A673 (cell line): ENCODE measurements around the gene KAZN. TPM values are rescaled to one million over a fixed set of nuclear protein-coding genes. Genes with fewer than 3 reads are reported as not detected.

Source experiments
- BruUV-seq: library from RNA; stranded (reverse); fragments of 400-500 nt; replicated peaks from 2 replicates; lab custom pipeline; 2021; lab: Mats Ljungman, UMichigan
- CTCF ChIA-PET: fragments of 300-600 bp; sonication (Branson Sonifier 250); formaldehyde crosslinking; loops from one replicate; lab custom pipeline; 2022; ENCODE audit warnings: antibody characterized with exemption; lab: Charles Lee
- POLR2A ChIA-PET: fragments of 300-600 bp; sonication (Branson Sonifier 250); formaldehyde crosslinking; loops from one replicate; lab custom pipeline; 2022; ENCODE audit warnings: antibody characterized with exemption; ENCODE audit not compliant: low non-redundant PET; lab: Charles Lee
- DNase-seq: peaks from one replicate; pipeline ENCODE4 v3.0.0-alpha.2; 2015; ENCODE audit warnings: low spot score
- H3K27ac ChIP-seq: fragments of 200-600 bp; sonication (generic); 2 replicates; pipeline ENCODE4 v1.5.1; 2016; ENCODE audit warnings: mixed run types, low read depth, mild to moderate bottlenecking, mixed read lengths, antibody characterized with exemption, low read length; ENCODE audit not compliant: poor library complexity, severe bottlenecking
- H3K27me3 ChIP-seq: fragments of 200-600 bp; sonication (generic); replicated peaks from 2 replicates; pipeline ENCODE4 v1.6.1; 2017; ENCODE audit warnings: mixed run types, low read depth, mild to moderate bottlenecking, mixed read lengths, antibody characterized with exemption, low read length; ENCODE audit not compliant: insufficient read depth, poor library complexity
- H3K36me3 ChIP-seq: fragments of 200-600 bp; sonication (generic); 2 replicates; pipeline ENCODE4 v1.6.1; 2016; ENCODE audit warnings: mixed run types, mild to moderate bottlenecking, mixed read lengths, antibody characterized with exemption, low read length; ENCODE audit not compliant: insufficient read depth, poor library complexity, severe bottlenecking
- H3K4me1 ChIP-seq: fragments of 200-600 bp; sonication (generic); 2 replicates; pipeline ENCODE4 v1.6.1; 2017; ENCODE audit warnings: mixed run types, mild to moderate bottlenecking, mixed read lengths, antibody characterized with exemption, low read length; ENCODE audit not compliant: insufficient read depth, poor library complexity, severe bottlenecking
- H3K4me3 ChIP-seq: fragments of 200-600 bp; sonication (generic); 2 replicates; pipeline ENCODE4 v1.5.1; 2016; ENCODE audit warnings: low read depth, mixed run types, mild to moderate bottlenecking, mixed read lengths, low read length; ENCODE audit not compliant: poor library complexity, severe bottlenecking
- H3K9me3 ChIP-seq: fragments of 200-600 bp; sonication (generic); 2 replicates; pipeline ENCODE4 v1.6.1; 2016; ENCODE audit warnings: mixed run types, low read depth, mild to moderate bottlenecking, mixed read lengths, antibody characterized with exemption, low read length; ENCODE audit not compliant: poor library complexity, severe bottlenecking
- CTCF ChIP-seq: fragments of 300-800, 200-600 bp; sonication (generic); conservative IDR thresholded peaks from 2 replicates; pipeline ENCODE4 v1.5.1; 2017; ENCODE audit warnings: low read depth, mild to moderate bottlenecking, antibody characterized with exemption, low read length, moderate library complexity, mixed read lengths
- EZH2 ChIP-seq: fragments of 200-600 bp; sonication (generic); IDR thresholded peaks from 2 replicates; pipeline ENCODE4 v1.6.1; 2017; ENCODE audit warnings: borderline replicate concordance, low read depth, mild to moderate bottlenecking, mixed read lengths, antibody characterized with exemption, low read length; ENCODE audit not compliant: poor library complexity, severe bottlenecking
- intact Hi-C: fragments of 100-400 bp; cut with micrococcal nuclease; formaldehyde crosslinking; loops from one replicate; pipeline ENCODE4 v1.10.0; 2022; ENCODE audit not compliant: unreplicated experiment
- total RNA-seq: library from RNA; stranded (reverse); gene quantifications from 2 replicates; pipeline ENCODE4 v1.2.3, GENCODE V29; 2021

Gene KAZN
- total RNA-seq, 1 experiment from 2014 or later: 8.0 TPM

GRCh38 chr1:14682941-14683621, 84.6 kb downstream of the KAZN start:
- DNase-seq: no peak
- no TSS peak for BruUV-seq
- Histone ChIP-seq H3K27ac (no peak overlapping the region), H3K4me1 (no peaks in the 10 kb centered on the region), H3K9me3 (no peaks in the 10 kb centered on the region), H3K36me3 (no peaks in the 10 kb centered on the region), H3K27me3 (no peaks in the 10 kb centered on the region), H3K4me3 (no peak overlapping the region)
- POLR2A ChIA-PET: no interaction called here
- CTCF ChIA-PET: no interaction called here
- TF ChIP-seq EZH2 (no peak), CTCF (no peak)
- intact Hi-C loops: no loop called here

GRCh38 chr1:14685078-14685477, 86.6 kb downstream of the KAZN start:
- ChIA-PET CTCF (no interaction called here), POLR2A (no interaction called here)
- Histone ChIP-seq H3K9me3 (no peaks in the 10 kb centered on the region), H3K4me3 (no peak overlapping the region), H3K4me1 (no peaks in the 10 kb centered on the region), H3K27ac (no peak overlapping the region), H3K27me3 (no peaks in the 10 kb centered on the region), H3K36me3 (no peaks in the 10 kb centered on the region)
- DNase-seq: no peak
- intact Hi-C loops: no loop called here
- no peak for TF ChIP-seq EZH2
- no peak for TF ChIP-seq CTCF
- no TSS peak for BruUV-seq

GRCh38 chr1:14686701-14687100, 88.2 kb downstream of the KAZN start:
- TF ChIP-seq CTCF (no peak), EZH2 (no peak)
- ChIA-PET CTCF (no interaction called here), POLR2A (no interaction called here)
- no peak for DNase-seq
- Histone ChIP-seq H3K27me3 (no peaks in the 10 kb centered on the region), H3K27ac (no peak overlapping the region), H3K9me3 (no peaks in the 10 kb centered on the region), H3K36me3 (no peaks in the 10 kb centered on the region), H3K4me3 (no peak overlapping the region), H3K4me1 (no peaks in the 10 kb centered on the region)
- intact Hi-C loops: no loop called here
- no TSS peak for BruUV-seq
